Vagina (tissue), 2 donors: Measurements from ENCODE around the gene SRL. TPM values are rescaled to one million over a fixed set of nuclear protein-coding genes. Genes with fewer than 3 reads are reported as not detected.

ENCODE experiments used
- DNase-seq, 2 donors: peaks; one replicate each; pipeline ENCODE4 v3.0.0-alpha.2; 2017; ENCODE audit errors: extremely low spot score in 2 of 2
- H3K27ac ChIP-seq: fragments of 200-600 bp; sonication (generic); one replicate; pipeline ENCODE4 v1.5.1; 2019
- H3K27me3 ChIP-seq: fragments of 200-600 bp; sonication (generic); one replicate; pipeline ENCODE4 v1.5.1; 2019
- H3K36me3 ChIP-seq, 2 donors: fragments of 200-600 bp; sonication (generic); one replicate each; pipeline ENCODE4 v1.5.1; 2017 to 2019
- H3K4me1 ChIP-seq: fragments of 200-600 bp; sonication (generic); one replicate; pipeline ENCODE4 v1.5.1; 2019
- H3K4me3 ChIP-seq, 2 donors: fragments of 200-600 bp; sonication (generic); 1 replicate in 1 of 2; 2 replicates in 1 of 2; pipeline ENCODE4 v1.5.1; 2016 to 2019
- H3K9me3 ChIP-seq: fragments of 200-600 bp; sonication (generic); one replicate; pipeline ENCODE4 v1.5.1; 2019
- CTCF ChIP-seq, 3 experiments: fragments of 450-650 bp in 2 of 3; fragments of 200-600 bp in 1 of 3; sonication (generic) in 1 of 3; IDR thresholded peaks; one replicate each; pipeline ENCODE4 v1.5.1; 2017 to 2019; ENCODE audit warnings: antibody characterized with exemption in 3 of 3, mild to moderate bottlenecking in 2 of 3, moderate library complexity in 2 of 3
- POLR2A ChIP-seq, 2 donors: fragments of 450-650 bp; IDR thresholded peaks; one replicate each; pipeline ENCODE4 v1.6.1; 2017; ENCODE audit warnings: antibody characterized with exemption in 2 of 2, mild to moderate bottlenecking in 2 of 2, moderate library complexity in 2 of 2
- POLR2AphosphoS5 ChIP-seq, 2 donors: sonication (generic); formaldehyde crosslinking; IDR thresholded peaks; one replicate each; pipeline ENCODE4 v1.9.0; 2017; ENCODE audit warnings: antibody characterized with exemption in 2 of 2, mild to moderate bottlenecking in 2 of 2, low read depth in 1 of 2; ENCODE audit not compliant: insufficient read depth in 1 of 2
- intact Hi-C: fragments of 100-400 bp; cut with DNase I; formaldehyde crosslinking; loops from one replicate; pipeline ENCODE4 v1.15.1; 2023
- total RNA-seq: library from RNA; depleted of rRNA; stranded (reverse); fragments of >200 nt; gene quantifications from one replicate; pipeline ENCODE4 v1.2.3, GENCODE V29; 2016

SRL gene
- total RNA-seq, 1 donor from 2014 or later = 1.5 TPM

- intact Hi-C loops = loop anchor here (5.0 kb wide), 1 partner anchor 43 kb away; the partner anchor contains the start of gene GLIS2
- H3K4me1 ChIP-seq = peaks cover 15% of the 10 kb centered on the region
- peak overlapping the region; percentile 69 to 96 for H3K4me3 ChIP-seq
- H3K27ac ChIP-seq = peak overlapping the region; percentile 91
- no peaks in the 10 kb centered on the region for H3K36me3 ChIP-seq
- TF ChIP-seq POLR2AphosphoS5 (IDR thresholded peaks at IDR 0.05; ENCODE audit: insufficient read depth in 1 of 2, low read depth in 1 of 2) = peak in 1 of 2 donors; percentile 43
- peak in 1 of 3 experiments; percentile 32 for TF ChIP-seq CTCF (IDR thresholded peaks at IDR 0.05)
- no peak for TF ChIP-seq POLR2A (IDR thresholded peaks at IDR 0.05)
- no peaks in the 10 kb centered on the region for H3K9me3 ChIP-seq
- no peak for DNase-seq
- H3K27me3 ChIP-seq = no peaks in the 10 kb centered on the region
Measured at GRCh38 chr16:4273858-4274311, 32.0 kb upstream of the SRL start.

- no peaks in the 10 kb centered on the region for H3K9me3 ChIP-seq
- H3K36me3 ChIP-seq = no peaks in the 10 kb centered on the region
- peak overlapping the region; percentile 91 for H3K27ac ChIP-seq
- TF ChIP-seq POLR2A (IDR thresholded peaks at IDR 0.05) = no peak
- TF ChIP-seq POLR2AphosphoS5 (IDR thresholded peaks at IDR 0.05; ENCODE audit: insufficient read depth in 1 of 2, low read depth in 1 of 2) = no peak
- TF ChIP-seq CTCF (IDR thresholded peaks at IDR 0.05) = no peak
- intact Hi-C loops = loop anchor here (5.0 kb wide), 1 partner anchor 45 kb away; the partner anchor contains the start of gene GLIS2
- H3K4me1 ChIP-seq = peaks cover 15% of the 10 kb centered on the region
- DNase-seq = no peak
- H3K4me3 ChIP-seq = peak overlapping the region; percentile 69 to 96
- H3K27me3 ChIP-seq = no peaks in the 10 kb centered on the region
Measured at GRCh38 chr16:4272114-4272956, 30.5 kb upstream of the SRL start.

GRCh38 chr16:4271176-4272113 is 29.6 kb upstream of the SRL start:
- TF ChIP-seq CTCF (IDR thresholded peaks at IDR 0.05) (no peak), POLR2AphosphoS5 (IDR thresholded peaks at IDR 0.05; ENCODE audit: insufficient read depth in 1 of 2, low read depth in 1 of 2) (peak; percentile 72 to 73), POLR2A (IDR thresholded peaks at IDR 0.05) (peak in 1 of 2 donors; percentile 49)
- peaks cover 15% of the 10 kb centered on the region for H3K4me1 ChIP-seq
- H3K9me3 ChIP-seq = no peaks in the 10 kb centered on the region
- intact Hi-C loops = loop anchor here (5.0 kb wide), 1 partner anchor 46 kb away; the partner anchor contains the start of gene GLIS2
- H3K36me3 ChIP-seq = no peaks in the 10 kb centered on the region
- H3K27ac ChIP-seq = peak overlapping the region; percentile 91
- no peak for DNase-seq
- H3K4me3 ChIP-seq = peak overlapping the region; percentile 69 to 96
- H3K27me3 ChIP-seq = no peaks in the 10 kb centered on the region

GRCh38 chr16:4270595-4270994 is 28.7 kb upstream of the SRL start:
- intact Hi-C loops = loop anchor here (5.0 kb wide), 1 partner anchor 47 kb away; the partner anchor contains the start of gene GLIS2
- TF ChIP-seq POLR2A (IDR thresholded peaks at IDR 0.05) = no peak
- TF ChIP-seq POLR2AphosphoS5 (IDR thresholded peaks at IDR 0.05; ENCODE audit: insufficient read depth in 1 of 2, low read depth in 1 of 2) = no peak
- TF ChIP-seq CTCF (IDR thresholded peaks at IDR 0.05) = no peak
- Histone ChIP-seq H3K4me1 (peaks cover 15% of the 10 kb centered on the region), H3K4me3 (peak overlapping the region; percentile 69 to 96), H3K27me3 (no peaks in the 10 kb centered on the region), H3K36me3 (no peaks in the 10 kb centered on the region), H3K9me3 (no peaks in the 10 kb centered on the region), H3K27ac (peak overlapping the region; percentile 91)
- no peak for DNase-seq
